Gastroesophageal sphincter (tissue), 4 donors: Measurements from ENCODE around the gene BPIFB4. TPM values are rescaled to one million over a fixed set of nuclear protein-coding genes. Genes with fewer than 3 reads are reported as not detected.

Experiments used
- ATAC-seq: fragments of 150-250 bp; one replicate; pipeline ENCODE4 v1.9.1; 2016; ENCODE audit warnings: mild to moderate bottlenecking, moderate library complexity
- H3K27ac ChIP-seq, 4 donors: fragments of 200-600 bp; sonication (generic) in 3 of 4; 1 replicate in 3 of 4; 2 replicates in 1 of 4; pipeline ENCODE4 v1.5.1; 2016 to 2019
- H3K27me3 ChIP-seq: fragments of 200-600 bp; sonication (generic); one replicate; pipeline ENCODE4 v1.5.1; 2019
- H3K36me3 ChIP-seq, 2 donors: fragments of 200-600 bp; sonication (generic); one replicate each; pipeline ENCODE4 v1.5.1; 2019; ENCODE audit warnings: control low read depth in 1 of 2
- H3K4me1 ChIP-seq, 3 donors: fragments of 200-600 bp; sonication (generic); 1 replicate in 2 of 3; 2 replicates in 1 of 3; pipeline ENCODE4 v1.5.1; 2016 to 2019; ENCODE audit warnings: control low read depth in 2 of 3
- H3K4me3 ChIP-seq, 2 donors: fragments of 200-600 bp; sonication (generic); one replicate each; pipeline ENCODE4 v1.5.1; 2019; ENCODE audit warnings: mild to moderate bottlenecking in 1 of 2, moderate library complexity in 1 of 2
- H3K9me3 ChIP-seq, 3 donors: fragments of 200-600 bp; sonication (generic); one replicate each; pipeline ENCODE4 v1.5.1; 2017 to 2019; ENCODE audit warnings: control low read depth in 2 of 3
- CTCF ChIP-seq, 4 experiments: fragments of 200-600 bp in 2 of 4; fragments of 450-650 bp in 2 of 4; sonication (generic) in 1 of 4; IDR thresholded peaks; one replicate each; pipeline ENCODE4 v1.5.1; 2017 to 2019; ENCODE audit warnings: antibody characterized with exemption in 4 of 4, mild to moderate bottlenecking in 2 of 4, moderate library complexity in 2 of 4
- EP300 ChIP-seq: sonication (generic); formaldehyde crosslinking; IDR thresholded peaks from one replicate; pipeline ENCODE4 v1.6.1; 2017; ENCODE audit warnings: antibody characterized with exemption, mild to moderate bottlenecking
- POLR2A ChIP-seq, 2 donors: fragments of 450-650 bp; IDR thresholded peaks; one replicate each; pipeline ENCODE4 v1.6.1; 2017; ENCODE audit warnings: antibody characterized with exemption in 2 of 2, mild to moderate bottlenecking in 2 of 2, moderate library complexity in 1 of 2
- POLR2AphosphoS5 ChIP-seq: sonication (generic); formaldehyde crosslinking; IDR thresholded peaks from one replicate; pipeline ENCODE4 v1.6.1; 2017; ENCODE audit warnings: antibody characterized with exemption
- WGBS, 2 donors: methylation state at CpG; one replicate each; pipeline ENCODE4 v1.1.5; 2018; ENCODE audit warnings: low coverage in 1 of 2; 5-methylcytosine and 5-hydroxymethylcytosine counted together
- total RNA-seq, 4 donors: library from RNA; depleted of rRNA; stranded (reverse); fragments of >200 nt; gene quantifications; one replicate each; pipeline ENCODE4 v1.1.0, GENCODE V29; 2016

Gene BPIFB4
- total RNA-seq, 4 donors from 2014 or later = not detected

GRCh38 chr20:33125983-33126382, 46.5 kb downstream of the BPIFB4 start:
- Histone ChIP-seq H3K36me3 (no peaks in the 10 kb centered on the region), H3K27ac (no peak overlapping the region), H3K27me3 (peaks cover 38% of the 10 kb centered on the region), H3K4me1 (no peaks in the 10 kb centered on the region), H3K4me3 (no peak overlapping the region), H3K9me3 (no peaks in the 10 kb centered on the region)
- TF ChIP-seq POLR2AphosphoS5 = no peak
- TF ChIP-seq POLR2A (IDR thresholded peaks at IDR 0.05) = no peak
- TF ChIP-seq EP300 = no peak
- no peak for TF ChIP-seq CTCF (IDR thresholded peaks at IDR 0.05)
- WGBS, 2 donors = 75% methylated on average over 4 of the region's 6 CpGs; no CpG with 5 or more reads in 1 of the 2 donors
- no peak for ATAC-seq

- no peak for ATAC-seq
- TF ChIP-seq POLR2AphosphoS5 (no peak), CTCF (IDR thresholded peaks at IDR 0.05) (no peak), POLR2A (IDR thresholded peaks at IDR 0.05) (no peak), EP300 (no peak)
- 79 to 92% methylated on average over 3 to 4 of the region's 4 CpGs for WGBS, 2 donors
Observed at GRCh38 chr20:33127422-33128097, 48.1 kb downstream of the BPIFB4 start.

DNA sequence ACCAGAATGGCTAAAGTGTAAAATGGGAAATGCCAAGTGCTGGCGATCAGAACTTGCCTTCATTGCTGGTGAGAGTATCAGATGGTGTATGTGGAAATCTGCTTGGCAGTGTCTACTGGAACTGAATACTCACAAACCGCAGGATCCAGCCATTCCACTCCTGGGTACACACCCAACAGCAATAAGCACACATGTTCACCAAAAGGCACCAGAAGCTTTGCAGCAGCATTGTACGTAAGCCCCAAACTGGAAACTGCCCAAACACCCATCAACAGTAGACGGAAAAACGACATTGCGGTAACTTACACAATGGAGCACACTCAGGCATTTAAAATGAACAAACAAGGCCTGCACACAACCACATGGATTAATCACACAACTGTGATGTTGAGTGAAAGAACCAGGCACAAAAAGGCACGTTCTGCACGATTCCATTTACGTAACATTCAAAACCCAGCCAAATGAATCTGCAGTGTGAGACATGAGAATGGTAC, 51.2 kb downstream of the BPIFB4 start:
- Histone ChIP-seq H3K4me1 (no peaks in the 10 kb centered on the region), H3K36me3 (no peaks in the 10 kb centered on the region), H3K4me3 (no peak overlapping the region), H3K27me3 (peaks cover 52% of the 10 kb centered on the region), H3K9me3 (no peaks in the 10 kb centered on the region), H3K27ac (no peak overlapping the region)
- ATAC-seq = no peak
- no peak for TF ChIP-seq EP300
- 81 to 83% methylated on average over 8 of the region's 9 CpGs for WGBS, 2 donors

More at GRCh38 chr20:33127422-33128097, 48.1 kb downstream of the BPIFB4 start:
- Histone ChIP-seq H3K4me3 (no peak overlapping the region), H3K4me1 (no peaks in the 10 kb centered on the region), H3K36me3 (no peaks in the 10 kb centered on the region), H3K27me3 (peaks cover 52% of the 10 kb centered on the region), H3K27ac (no peak overlapping the region), H3K9me3 (no peaks in the 10 kb centered on the region)

DNA sequence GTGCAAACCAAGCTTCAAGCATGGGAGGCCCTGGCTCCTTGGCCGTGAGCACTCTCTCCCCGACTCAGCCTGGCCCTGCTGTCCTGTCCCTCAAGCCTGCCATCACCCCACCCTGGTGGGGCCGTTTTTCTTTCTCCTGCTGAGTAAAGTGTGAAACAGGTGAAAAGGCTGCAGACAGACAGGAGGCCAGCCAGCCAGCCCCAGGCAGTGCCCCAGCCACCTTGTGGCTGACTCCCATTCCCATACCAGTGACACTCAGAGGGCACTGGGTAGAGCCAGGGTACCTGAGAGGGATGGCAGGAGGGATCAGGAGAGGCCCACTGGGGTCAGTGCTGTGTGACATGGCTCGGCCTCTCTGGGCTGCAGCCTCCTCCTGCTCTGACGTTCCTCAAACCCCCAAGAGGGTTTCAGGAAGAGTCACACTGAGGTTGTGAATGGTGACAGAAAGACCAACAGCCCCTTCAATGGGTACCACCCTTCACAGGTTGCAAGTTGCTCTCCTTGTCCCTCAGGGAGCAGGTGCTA, 52.6 kb downstream of the BPIFB4 start:
- 47% methylated on average over 3 of the region's 5 CpGs; no CpG with 5 or more reads in 1 of the 2 donors for WGBS, 2 donors

More for the DNA sequence above, 52.6 kb downstream of the BPIFB4 start:
- Histone ChIP-seq H3K36me3 (no peaks in the 10 kb centered on the region), H3K27ac (no peak overlapping the region), H3K4me3 (no peak overlapping the region), H3K4me1 (no peaks in the 10 kb centered on the region), H3K27me3 (peaks cover 49% of the 10 kb centered on the region), H3K9me3 (no peaks in the 10 kb centered on the region)
- ATAC-seq = no peak
- TF ChIP-seq EP300 (no peak), POLR2AphosphoS5 (no peak), CTCF (IDR thresholded peaks at IDR 0.05) (no peak), POLR2A (IDR thresholded peaks at IDR 0.05) (no peak)
